HEK293T (cell line): Measurements from ENCODE around the gene CAP2.

Experiments used
- CTCF ChIA-PET: fragments of 350-600 bp; formaldehyde crosslinking; extraction: SDS; loops from one replicate; lab custom pipeline; 2021; ENCODE audit warnings: antibody characterized with exemption, inconsistent platforms; lab: Yijun Ruan, JAX
- POLR2A ChIA-PET: fragments of 350-600 bp; formaldehyde crosslinking; extraction: SDS; loops from one replicate; lab custom pipeline; 2020; ENCODE audit warnings: antibody characterized with exemption, inconsistent platforms; lab: Yijun Ruan, JAX
- DNase-seq: peaks from one replicate; pipeline ENCODE4 v3.0.0; 2012; ENCODE audit warnings: mixed read lengths; ENCODE audit errors: extremely low spot score
- ARNT ChIP-seq: fragments of 450-650 bp; IDR thresholded peaks from 2 replicates; pipeline ENCODE4 v1.6.1; 2017; ENCODE audit warnings: mild to moderate bottlenecking
- BHLHE40 ChIP-seq: fragments of 450-650 bp; IDR thresholded peaks from 2 replicates; pipeline ENCODE4 v1.6.1; 2016; ENCODE audit warnings: mild to moderate bottlenecking, moderate library complexity, borderline replicate concordance
- CTBP1 ChIP-seq: fragments of 450-650 bp; IDR thresholded peaks from 2 replicates; pipeline ENCODE4 v1.6.1; 2016; ENCODE audit warnings: borderline replicate concordance
- ELF4 ChIP-seq: fragments of 450-650 bp; IDR thresholded peaks from 2 replicates; pipeline ENCODE4 v1.6.1; 2017; ENCODE audit warnings: antibody characterized with exemption
- FOXA1 ChIP-seq: fragments of 450-650 bp; IDR thresholded peaks from 2 replicates; pipeline ENCODE4 v1.6.1; 2016; ENCODE audit warnings: mild to moderate bottlenecking
- FOXK2 ChIP-seq: fragments of 450-650 bp; IDR thresholded peaks from 2 replicates; pipeline ENCODE4 v1.6.1; 2016; ENCODE audit warnings: mild to moderate bottlenecking
- FOXM1 ChIP-seq: fragments of 450-650 bp; IDR thresholded peaks from 2 replicates; pipeline ENCODE4 v1.6.1; 2017; ENCODE audit warnings: mild to moderate bottlenecking, borderline replicate concordance
- HDGF ChIP-seq: fragments of 450-650 bp; IDR thresholded peaks from 2 replicates; pipeline ENCODE4 v1.6.1; 2017; ENCODE audit warnings: antibody characterized with exemption, borderline replicate concordance
- L3MBTL2 ChIP-seq: fragments of 450-650 bp; conservative IDR thresholded peaks from 2 replicates; pipeline ENCODE4 v1.6.1; 2016; ENCODE audit warnings: mild to moderate bottlenecking
- LEF1 ChIP-seq: fragments of 450-650 bp; IDR thresholded peaks from 2 replicates; pipeline ENCODE4 v1.6.1; 2017; ENCODE audit warnings: mild to moderate bottlenecking, borderline replicate concordance
- NFRKB ChIP-seq: fragments of 450-650 bp; IDR thresholded peaks from 2 replicates; pipeline ENCODE4 v1.6.1; 2016; ENCODE audit warnings: mild to moderate bottlenecking, moderate library complexity
- SP1 ChIP-seq: fragments of 450-650 bp; IDR thresholded peaks from 2 replicates; pipeline ENCODE4 v1.6.1; 2017
- SUZ12 ChIP-seq: fragments of 450-650 bp; IDR thresholded peaks from 2 replicates; pipeline ENCODE4 v1.6.1; 2016; ENCODE audit warnings: mild to moderate bottlenecking
- TARDBP ChIP-seq: fragments of 450-650 bp; IDR thresholded peaks from 2 replicates; pipeline ENCODE4 v1.6.1; 2016
- ZNF384 ChIP-seq: fragments of 450-650 bp; IDR thresholded peaks from 2 replicates; pipeline ENCODE4 v1.6.1; 2016
- TF ChIP-seq, protein P1 (sequence below): fragments of 450-650 bp; IDR thresholded peaks from 2 replicates; pipeline ENCODE4 v1.6.1; 2016

The CAP2 gene, protein sequence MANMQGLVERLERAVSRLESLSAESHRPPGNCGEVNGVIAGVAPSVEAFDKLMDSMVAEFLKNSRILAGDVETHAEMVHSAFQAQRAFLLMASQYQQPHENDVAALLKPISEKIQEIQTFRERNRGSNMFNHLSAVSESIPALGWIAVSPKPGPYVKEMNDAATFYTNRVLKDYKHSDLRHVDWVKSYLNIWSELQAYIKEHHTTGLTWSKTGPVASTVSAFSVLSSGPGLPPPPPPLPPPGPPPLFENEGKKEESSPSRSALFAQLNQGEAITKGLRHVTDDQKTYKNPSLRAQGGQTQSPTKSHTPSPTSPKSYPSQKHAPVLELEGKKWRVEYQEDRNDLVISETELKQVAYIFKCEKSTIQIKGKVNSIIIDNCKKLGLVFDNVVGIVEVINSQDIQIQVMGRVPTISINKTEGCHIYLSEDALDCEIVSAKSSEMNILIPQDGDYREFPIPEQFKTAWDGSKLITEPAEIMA

DNA sequence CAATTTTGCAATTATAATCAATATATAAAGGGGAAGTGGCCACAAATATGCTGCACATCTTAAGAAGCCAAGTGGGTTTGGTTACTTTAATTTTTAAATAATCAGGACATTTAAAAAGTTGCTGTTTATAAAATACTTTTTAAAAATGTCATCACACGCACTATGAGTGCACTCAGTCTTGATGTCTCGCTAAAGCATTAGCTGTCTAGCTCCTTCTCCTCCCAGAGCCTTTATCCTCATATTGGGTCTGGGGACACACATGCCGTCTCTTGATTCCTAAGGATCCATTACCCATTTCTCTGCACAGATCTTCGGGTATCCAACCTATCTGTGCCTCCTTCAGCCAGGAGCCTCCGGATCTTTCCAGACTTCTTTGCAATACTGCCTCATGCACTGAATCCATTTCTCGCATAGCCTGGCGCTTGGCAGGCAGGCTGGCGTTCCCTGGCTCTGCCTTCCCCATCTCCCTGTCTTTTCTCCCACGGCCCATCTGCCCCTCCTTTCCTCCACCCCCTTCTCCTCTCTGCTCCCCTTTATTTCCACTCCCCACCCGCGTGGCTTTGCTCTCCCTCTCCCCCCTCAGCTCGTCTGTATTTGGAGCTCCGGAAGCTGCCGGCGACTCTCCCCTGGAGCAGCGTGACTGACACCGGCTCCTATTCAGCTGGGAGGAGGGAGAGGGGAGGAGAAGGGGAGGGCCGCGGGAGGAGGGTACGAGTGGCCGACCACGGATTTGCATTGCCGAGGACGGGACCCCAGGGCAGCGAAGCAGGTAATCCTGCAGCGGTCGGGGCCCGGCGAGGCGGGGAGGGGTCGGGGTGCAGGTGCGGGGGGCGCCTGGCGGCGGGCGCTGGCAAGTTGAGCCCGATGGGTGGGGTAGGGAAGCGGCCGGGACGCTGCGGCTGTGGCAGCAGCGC lies at the start of gene CAP2:
Gene CAP2, plus strand, starts transcription at position 618 of the 914 bp plus-strand sequence. CDS start 27,961 bp downstream, outside the sequence.
- ChIA-PET POLR2A (interaction anchor here (0.9 to 1.4 kb wide), 5 partner anchors 32 to 207 kb away, joined by 3 to 6 read pairs (median 3); partner anchors contain the start of gene FAM8A1), CTCF (interaction anchor here (0.6 to 1.1 kb wide), 3 partner anchors 37 to 679 kb away, joined by 3 read pairs; no protein-coding TSS in a partner anchor)
- TF ChIP-seq, protein P1, sequence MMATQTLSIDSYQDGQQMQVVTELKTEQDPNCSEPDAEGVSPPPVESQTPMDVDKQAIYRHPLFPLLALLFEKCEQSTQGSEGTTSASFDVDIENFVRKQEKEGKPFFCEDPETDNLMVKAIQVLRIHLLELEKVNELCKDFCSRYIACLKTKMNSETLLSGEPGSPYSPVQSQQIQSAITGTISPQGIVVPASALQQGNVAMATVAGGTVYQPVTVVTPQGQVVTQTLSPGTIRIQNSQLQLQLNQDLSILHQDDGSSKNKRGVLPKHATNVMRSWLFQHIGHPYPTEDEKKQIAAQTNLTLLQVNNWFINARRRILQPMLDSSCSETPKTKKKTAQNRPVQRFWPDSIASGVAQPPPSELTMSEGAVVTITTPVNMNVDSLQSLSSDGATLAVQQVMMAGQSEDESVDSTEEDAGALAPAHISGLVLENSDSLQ: peak; percentile 95
- no peak for TF ChIP-seq ELF4
- peak; percentile 80 for TF ChIP-seq L3MBTL2
- DNase-seq: peak; percentile 74

DNA sequence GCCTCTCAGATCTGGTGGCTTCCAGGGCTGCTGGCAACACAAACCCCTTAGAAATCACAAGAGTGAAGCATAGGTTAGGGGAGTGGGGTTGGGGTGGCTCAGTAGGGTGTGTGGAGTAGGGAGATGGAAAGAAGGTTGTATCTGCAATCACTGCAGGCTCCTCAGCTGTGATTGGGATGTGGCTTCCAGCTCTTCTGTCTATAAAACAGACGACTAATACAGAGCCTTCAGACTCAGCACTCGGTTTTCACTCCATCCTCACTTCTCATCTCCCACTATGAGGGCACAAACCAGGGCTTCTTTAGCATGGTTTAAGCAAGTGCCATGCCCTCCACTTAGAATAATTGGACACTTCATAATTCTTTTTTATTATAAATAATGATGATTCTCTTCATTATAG lies 46.4 kb upstream of the CAP2 start:
- DNase-seq: no peak
- no peak for TF ChIP-seq FOXK2
- no peak for TF ChIP-seq SUZ12
- TF ChIP-seq, protein P1: no peak
- no peak for TF ChIP-seq ELF4
- ChIA-PET CTCF (no interaction called here), POLR2A (no interaction called here)

DNA sequence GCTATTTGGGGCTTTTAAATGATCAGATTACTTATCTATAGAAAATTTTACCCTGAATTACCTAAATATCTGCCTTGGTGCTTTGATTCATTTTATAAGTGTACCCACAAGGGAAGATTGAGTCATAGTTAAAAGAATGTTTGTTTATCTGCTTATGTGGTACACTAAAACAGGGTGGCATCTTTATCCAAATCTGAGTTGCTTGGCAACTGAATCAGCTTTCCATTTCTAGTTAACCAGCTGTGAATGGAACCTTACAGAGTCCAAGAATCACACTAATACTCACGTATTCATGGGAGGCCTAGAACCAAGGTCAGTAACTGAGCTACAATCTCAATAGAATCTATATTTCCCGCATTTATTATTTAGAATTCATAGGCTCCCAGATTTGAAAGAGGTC lies 44.0 kb upstream of the CAP2 start:
- no peak for TF ChIP-seq TARDBP
- no peak for TF ChIP-seq LEF1
- no peak for TF ChIP-seq ARNT
- TF ChIP-seq, protein P1: no peak
- TF ChIP-seq HDGF: no peak
- ChIA-PET CTCF (no interaction called here), POLR2A (no interaction called here)
- DNase-seq: no peak

DNA sequence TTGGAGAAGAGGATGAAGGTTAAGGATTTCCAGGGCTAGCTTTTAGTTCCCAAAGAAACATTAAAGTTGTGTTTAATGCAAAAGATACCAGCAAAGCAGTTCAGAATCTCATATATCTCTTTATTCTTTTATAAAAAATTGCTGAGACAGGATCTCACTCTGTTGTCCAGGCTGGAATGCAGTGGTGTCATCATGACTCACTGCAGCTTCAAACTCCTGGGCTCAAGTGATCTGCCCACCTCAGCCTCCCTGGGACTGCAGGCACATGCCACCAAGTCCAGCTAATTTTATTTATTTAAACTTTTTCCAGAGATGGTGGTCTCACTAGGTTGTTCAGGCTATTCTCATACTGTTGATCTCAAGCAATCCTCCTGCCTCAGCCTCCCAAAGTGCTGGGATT lies 41.1 kb upstream of the CAP2 start:
- POLR2A ChIA-PET: no interaction called here
- TF ChIP-seq SP1: no peak
- DNase-seq: no peak

DNA sequence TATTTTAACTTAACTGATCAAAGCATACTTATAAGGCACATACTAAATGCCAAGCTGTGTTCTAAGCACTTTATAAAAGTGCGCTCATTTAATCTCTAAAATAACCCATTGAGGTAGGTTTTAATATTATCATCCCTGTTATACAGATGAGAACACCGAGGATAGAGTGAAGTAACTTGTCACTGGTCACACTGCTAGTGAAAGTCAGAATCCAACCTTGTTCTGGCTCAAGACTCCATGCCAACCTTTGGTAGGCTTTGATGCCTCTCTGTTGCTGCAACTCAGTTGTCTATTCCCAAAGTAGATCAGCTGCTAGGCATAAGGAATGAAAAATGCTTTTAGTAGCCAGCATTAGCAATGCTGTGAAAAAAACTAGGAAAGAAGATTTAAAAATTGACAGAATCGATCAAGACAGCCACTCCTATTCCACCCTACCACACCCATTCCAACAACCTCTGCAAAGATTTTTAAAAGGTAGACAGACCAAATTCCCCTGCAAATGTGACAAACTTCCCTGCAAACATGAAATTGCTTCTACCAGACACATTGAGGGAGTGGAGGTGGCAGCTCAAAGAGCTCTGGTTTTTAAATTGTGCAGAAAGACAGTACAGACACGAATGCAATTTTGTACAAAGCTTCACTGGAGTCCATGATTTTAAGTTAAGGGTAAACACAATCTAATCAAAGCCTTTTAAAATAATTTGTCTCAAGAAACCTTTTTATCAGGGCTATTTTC lies 39.8 kb upstream of the CAP2 start:
- TF ChIP-seq NFRKB: no peak
- no peak for TF ChIP-seq FOXA1
- no peak for TF ChIP-seq ZNF384
- no peak for TF ChIP-seq TARDBP
- TF ChIP-seq ELF4: no peak
- no peak for TF ChIP-seq SUZ12
- no peak for TF ChIP-seq SP1
- no peak for TF ChIP-seq L3MBTL2
- TF ChIP-seq, protein P1: no peak
- no peak for TF ChIP-seq CTBP1
- TF ChIP-seq FOXM1: no peak
- TF ChIP-seq LEF1: no peak
- TF ChIP-seq ARNT: no peak
- TF ChIP-seq BHLHE40: no peak
- TF ChIP-seq HDGF: no peak
- ChIA-PET CTCF (no interaction called here), POLR2A (no interaction called here)
- DNase-seq: no peak

More for the DNA sequence above, 41.1 kb upstream of the CAP2 start:
- CTCF ChIA-PET: no interaction called here
